ENCODE measurements around the gene CCDC80. TPM values are rescaled to one million over a fixed set of nuclear protein-coding genes. Genes with fewer than 3 reads are reported as not detected.

Gene CCDC80
- total RNA-seq, 2 experiments from 2014 or later: 0.59 to 0.63 TPM

- POLR2A ChIA-PET: interaction anchor here (0.6 to 0.7 kb wide), 2 partner anchors 13 to 600 kb away, joined by 4 read pairs; no protein-coding TSS in a partner anchor
- Histone ChIP-seq H3K9me3 (ENCODE audit: low read length) (no peaks in the 10 kb centered on the region), H3K9me2 (ENCODE audit: insufficient read depth, low read length) (no peaks in the 10 kb centered on the region), H3K4me2 (ENCODE audit: low read length) (no peak overlapping the region), H3K79me2 (ENCODE audit: insufficient read depth, low read depth, low read length) (no peaks in the 10 kb centered on the region), H2AFZ (ENCODE audit: low read length) (no peak overlapping the region), H3K4me3 (ENCODE audit: low read depth, low read length, poor library complexity, severe bottlenecking) (no peak overlapping the region), H3K36me3 (ENCODE audit: insufficient read depth, low read length) (no peaks in the 10 kb centered on the region), H4K20me1 (ENCODE audit: insufficient read depth, low read length) (no peaks in the 10 kb centered on the region), H3K4me1 (ENCODE audit: insufficient read depth, low read length, poor library complexity, severe bottlenecking) (no peaks in the 10 kb centered on the region), H3K27ac (ENCODE audit: low read depth, low read length, poor library complexity, severe bottlenecking) (no peak overlapping the region)
- TF ChIP-seq CTCF (conservative IDR thresholded peaks at IDR 0.05; ENCODE audit: low read length) (no peak), EZH2phosphoT487 (IDR thresholded peaks at IDR 0.05; ENCODE audit: borderline replicate concordance, low read depth, low read length) (no peak)
- CTCF ChIA-PET (ENCODE audit: unreplicated experiment): no interaction called here
- no peak for DNase-seq (ENCODE audit: low spot score)
- BruUV-seq (replicated peaks): no TSS peak
- intact Hi-C loops (cut with micrococcal nuclease; ENCODE audit: unreplicated experiment): no loop called here
Measured at GRCh38 chr3:112656043-112656442, 15.1 kb upstream of the CCDC80 start.

- Histone ChIP-seq H3K9me2 (ENCODE audit: insufficient read depth, low read length) (no peaks in the 10 kb centered on the region), H3K4me2 (ENCODE audit: low read length) (no peak overlapping the region), H3K27ac (ENCODE audit: low read depth, low read length, poor library complexity, severe bottlenecking) (no peak overlapping the region), H3K79me2 (ENCODE audit: insufficient read depth, low read depth, low read length) (no peaks in the 10 kb centered on the region), H2AFZ (ENCODE audit: low read length) (no peak overlapping the region), H4K20me1 (ENCODE audit: insufficient read depth, low read length) (no peaks in the 10 kb centered on the region), H3K4me3 (ENCODE audit: low read depth, low read length, poor library complexity, severe bottlenecking) (no peak overlapping the region), H3K9me3 (ENCODE audit: low read length) (no peaks in the 10 kb centered on the region), H3K4me1 (ENCODE audit: insufficient read depth, low read length, poor library complexity, severe bottlenecking) (no peaks in the 10 kb centered on the region), H3K36me3 (ENCODE audit: insufficient read depth, low read length) (no peaks in the 10 kb centered on the region)
- no peak for TF ChIP-seq CTCF (conservative IDR thresholded peaks at IDR 0.05; ENCODE audit: low read length)
- no peak for TF ChIP-seq EZH2phosphoT487 (IDR thresholded peaks at IDR 0.05; ENCODE audit: borderline replicate concordance, low read depth, low read length)
- CTCF ChIA-PET (ENCODE audit: unreplicated experiment): no interaction called here
- intact Hi-C loops (cut with micrococcal nuclease; ENCODE audit: unreplicated experiment): no loop called here
- no peak for DNase-seq (ENCODE audit: low spot score)
- POLR2A ChIA-PET: interaction anchor here (1.3 kb wide), 1 partner anchor 12 kb away, joined by 3 read pairs; no protein-coding TSS in a partner anchor
- BruUV-seq (replicated peaks): no TSS peak
Measured at GRCh38 chr3:112654979-112655378, 14.0 kb upstream of the CCDC80 start.

GRCh38 chr3:112654492-112654891 lies 13.5 kb upstream of the CCDC80 start:
- intact Hi-C loops (cut with micrococcal nuclease; ENCODE audit: unreplicated experiment): no loop called here
- H3K4me2 ChIP-seq (ENCODE audit: low read length): no peak overlapping the region

More at GRCh38 chr3:112654492-112654891, 13.5 kb upstream of the CCDC80 start:
- Histone ChIP-seq H3K4me1 (ENCODE audit: insufficient read depth, low read length, poor library complexity, severe bottlenecking) (no peaks in the 10 kb centered on the region), H3K9me2 (ENCODE audit: insufficient read depth, low read length) (no peaks in the 10 kb centered on the region; the same call in 1 of the 2 replicates), H3K27ac (ENCODE audit: low read depth, low read length, poor library complexity, severe bottlenecking) (no peak overlapping the region), H3K79me2 (ENCODE audit: insufficient read depth, low read depth, low read length) (no peaks in the 10 kb centered on the region), H2AFZ (ENCODE audit: low read length) (no peak overlapping the region), H3K4me3 (ENCODE audit: low read depth, low read length, poor library complexity, severe bottlenecking) (no peak overlapping the region), H3K36me3 (ENCODE audit: insufficient read depth, low read length) (no peaks in the 10 kb centered on the region), H4K20me1 (ENCODE audit: insufficient read depth, low read length) (no peaks in the 10 kb centered on the region), H3K9me3 (ENCODE audit: low read length) (no peaks in the 10 kb centered on the region)
- DNase-seq (ENCODE audit: low spot score): no peak
- POLR2A ChIA-PET: interaction anchor here (1.3 kb wide), 1 partner anchor 11 kb away, joined by 3 read pairs; no protein-coding TSS in a partner anchor
- CTCF ChIA-PET (ENCODE audit: unreplicated experiment): no interaction called here
- TF ChIP-seq CTCF (conservative IDR thresholded peaks at IDR 0.05; ENCODE audit: low read length): no peak
- TF ChIP-seq EZH2phosphoT487 (IDR thresholded peaks at IDR 0.05; ENCODE audit: borderline replicate concordance, low read depth, low read length): no peak
- BruUV-seq (replicated peaks): no TSS peak

Data from OCI-LY7 (cell line).